SW 1271 (cell line): ENCODE results near the gene DNAJC15.

Experiments used
- DNase-seq, 2 experiments: peaks; one replicate each; lab custom pipeline; 2025; lab: John Stamatoyannopoulos, UW

DNAJC15 gene

DNA sequence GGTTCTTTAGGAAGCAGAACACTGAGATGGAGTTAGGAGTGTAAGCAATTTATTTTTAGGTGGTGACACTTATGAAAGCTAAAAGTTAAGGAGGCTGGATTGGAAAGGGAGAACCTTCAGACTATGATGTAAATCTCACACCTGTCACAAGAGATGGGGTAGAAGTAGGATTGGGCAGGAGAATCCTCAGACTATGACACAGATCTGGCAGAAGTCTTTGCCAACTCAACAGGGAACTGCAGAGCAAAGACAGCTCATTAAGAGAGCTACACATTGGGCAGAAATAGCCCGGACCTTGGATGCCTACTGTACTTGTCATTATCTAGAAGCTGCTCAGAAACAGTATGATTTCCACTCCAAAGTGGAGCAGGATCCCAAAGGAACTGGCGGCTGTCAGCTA, 134.4 kb downstream of the DNAJC15 start:
- no peak for DNase-seq

- DNase-seq = no peak
Observed at GRCh38 chr13:43158516-43158915, 135.1 kb downstream of the DNAJC15 start.

DNA sequence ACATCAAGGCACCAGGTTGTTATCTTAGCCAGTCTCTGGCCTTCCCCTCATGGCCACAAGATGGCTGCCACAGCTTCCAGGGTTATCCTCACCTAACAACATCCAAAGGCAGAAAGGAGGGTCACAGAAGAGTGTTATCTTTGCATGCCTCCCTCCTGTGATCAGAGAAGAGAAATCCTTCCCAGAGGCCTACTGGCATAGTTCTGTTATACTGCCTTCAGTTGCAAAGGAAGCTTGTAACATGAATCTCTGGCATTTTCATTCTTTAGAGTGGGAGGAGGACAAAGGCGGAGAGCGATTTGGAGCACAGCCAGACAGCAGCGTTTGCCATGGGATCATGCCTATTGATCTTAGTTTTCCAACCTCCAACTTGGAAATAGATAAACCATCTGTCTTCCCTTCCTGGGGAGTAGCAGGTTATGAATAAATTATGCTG, 135.7 kb downstream of the DNAJC15 start:
- no peak for DNase-seq
